ENCODE data around the gene LYST.
"Not testable (repeated sequence)": the region's sequence is repeated elsewhere in the genome, so short reads cannot be mapped to it uniquely, and the experiment has no call there.

- not testable (repeated sequence) for TF ChIP-seq CTCF, POLR2A (IDR thresholded peaks at IDR 0.05)
Measured at GRCh38 chr1:235903809-235904208, 37.1 kb upstream of the LYST start.
